ENCODE data around the gene ABCA5.

The ABCA5 gene

GRCh38 chr17:69327060-69327831, at the start of gene ABCA5:
ABCA5 (minus strand) TSS chr17:69327133; CDS start chr17:69314415, 12,718 bp downstream.
- DNase-seq, result peak; percentile 89

- DNase-seq, result no peak
These were observed 48.3 kb upstream of the ABCA5 start for GRCh38 chr17:69375229-69375628.

- no peak for DNase-seq
These were observed 46.1 kb upstream of the ABCA5 start for GRCh38 chr17:69373069-69373468.

- no peak for DNase-seq
These were observed 40.4 kb upstream of the ABCA5 start for GRCh38 chr17:69367298-69367697.

GRCh38 chr17:69363488-69364210, 36.7 kb upstream of the ABCA5 start:
- no peak for DNase-seq

GRCh38 chr17:69361156-69361555, 34.2 kb upstream of the ABCA5 start:
- no peak for DNase-seq

- no peak for DNase-seq
These were observed 32.0 kb upstream of the ABCA5 start for GRCh38 chr17:69358688-69359596.

GRCh38 chr17:69357701-69358100, 30.8 kb upstream of the ABCA5 start:
- no peak for DNase-seq

- DNase-seq, result no peak
These were observed 29.7 kb upstream of the ABCA5 start for GRCh38 chr17:69356625-69357024.

GRCh38 chr17:69350911-69351310, 24.0 kb upstream of the ABCA5 start:
- DNase-seq, result no peak

- DNase-seq, result no peak
These were observed 21.5 kb upstream of the ABCA5 start for GRCh38 chr17:69348429-69348828.

GRCh38 chr17:69346766-69347165, 19.8 kb upstream of the ABCA5 start:
- DNase-seq, result no peak

GRCh38 chr17:69344939-69345338, 18.0 kb upstream of the ABCA5 start:
- DNase-seq, result no peak

GRCh38 chr17:69342896-69343644, 16.1 kb upstream of the ABCA5 start:
- DNase-seq, result no peak

- DNase-seq, result no peak
These were observed 13.0 kb upstream of the ABCA5 start for GRCh38 chr17:69339937-69340336.

- DNase-seq, result no peak
These were observed 10.1 kb upstream of the ABCA5 start for GRCh38 chr17:69336996-69337395.

GRCh38 chr17:69336580-69336979, 9.6 kb upstream of the ABCA5 start:
- no peak for DNase-seq

GRCh38 chr17:69335058-69335457, 8.1 kb upstream of the ABCA5 start:
- peak; percentile 21 for DNase-seq

GRCh38 chr17:69333561-69333960, 6.6 kb upstream of the ABCA5 start:
- DNase-seq, result no peak

- DNase-seq, result no peak
These were observed 4.8 kb upstream of the ABCA5 start for GRCh38 chr17:69331756-69332155.

- DNase-seq, result no peak
These were observed 415 bp downstream of the ABCA5 start for GRCh38 chr17:69326377-69327059.
